GM18526 (cell line): ENCODE measurements around the gene MPL.

ENCODE experiments used
- POLR2A ChIP-seq: IDR thresholded peaks from 3 replicates; pipeline ENCODE4 v1.6.1; 2011; ENCODE audit not compliant: insufficient read length; ENCODE audit errors: extremely low read depth

Gene MPL

GRCh38 chr1:43389326-43390313, 52.0 kb downstream of the MPL start, which contains the start of the genes MED8 and SZT2:
Gene MED8 (minus strand): TSS chr1:43389800. CDS start chr1:43389764, 36 bp downstream.
Gene SZT2 (plus strand): TSS chr1:43389899. CDS start chr1:43389969, 70 bp downstream.
- peak; percentile 90 for TF ChIP-seq POLR2A

- TF ChIP-seq POLR2A: no peak
Observed at GRCh38 chr1:43392702-43393101, 55.1 kb downstream of the MPL start.

GRCh38 chr1:43395523-43395922, 57.9 kb downstream of the MPL start:
- no peak for TF ChIP-seq POLR2A

GRCh38 chr1:43396059-43396458, 58.4 kb downstream of the MPL start:
- no peak for TF ChIP-seq POLR2A

- no peak for TF ChIP-seq POLR2A
Observed at GRCh38 chr1:43398227-43398626, 60.6 kb downstream of the MPL start.

GRCh38 chr1:43402089-43402865, 64.7 kb downstream of the MPL start:
- TF ChIP-seq POLR2A: no peak
